Measurements from ENCODE around the gene NUDT17.

NUDT17 gene

DNA sequence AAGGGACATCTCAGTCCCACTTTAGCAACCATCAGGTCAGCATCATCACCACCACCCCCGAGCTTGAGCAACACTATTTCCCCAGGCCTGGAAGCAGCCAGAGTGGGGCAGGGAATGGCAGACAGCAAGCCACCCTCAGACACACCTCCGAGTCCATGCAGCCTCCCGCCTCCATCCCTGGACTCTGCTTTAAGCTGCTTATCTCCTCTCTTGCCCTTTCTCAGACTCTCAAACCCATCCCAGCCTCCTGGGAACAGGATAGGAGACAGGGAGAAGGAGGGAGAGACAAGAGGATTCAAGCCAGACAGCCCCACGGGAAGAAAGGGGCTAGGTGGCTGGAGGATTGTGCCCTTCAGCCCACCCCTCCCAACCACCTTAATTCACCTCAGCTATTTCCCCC is 11.7 kb downstream of the NUDT17 start:
- no peak for DNase-seq (ENCODE audit: low read depth)
- TF ChIP-seq CTCF (conservative IDR thresholded peaks at IDR 0.05; ENCODE audit: low read depth, low read length): no peak
- H3K4me3 ChIP-seq (ENCODE audit: low read length): no peak overlapping the region

GRCh38 chr1:145858238-145858900 is 12.9 kb downstream of the NUDT17 start:
- peak; percentile 18 for TF ChIP-seq CTCF (conservative IDR thresholded peaks at IDR 0.05; ENCODE audit: low read depth, low read length)
- no peak for DNase-seq (ENCODE audit: low read depth)
- H3K4me3 ChIP-seq (ENCODE audit: low read length): peak overlapping the region; percentile 74

- DNase-seq (ENCODE audit: low read depth): peak; percentile 75
- TF ChIP-seq CTCF (conservative IDR thresholded peaks at IDR 0.05; ENCODE audit: low read depth, low read length): no peak
- peak within 1 kb of the TSS; percentile 74 for H3K4me3 ChIP-seq (ENCODE audit: low read length)
Measured at GRCh38 chr1:145858901-145859490, 13.6 kb downstream of the NUDT17 start, which contains the start of gene PIAS3. PIAS3 (minus strand) TSS chr1:145859081; CDS start chr1:145858990, 91 bp downstream.

DNA sequence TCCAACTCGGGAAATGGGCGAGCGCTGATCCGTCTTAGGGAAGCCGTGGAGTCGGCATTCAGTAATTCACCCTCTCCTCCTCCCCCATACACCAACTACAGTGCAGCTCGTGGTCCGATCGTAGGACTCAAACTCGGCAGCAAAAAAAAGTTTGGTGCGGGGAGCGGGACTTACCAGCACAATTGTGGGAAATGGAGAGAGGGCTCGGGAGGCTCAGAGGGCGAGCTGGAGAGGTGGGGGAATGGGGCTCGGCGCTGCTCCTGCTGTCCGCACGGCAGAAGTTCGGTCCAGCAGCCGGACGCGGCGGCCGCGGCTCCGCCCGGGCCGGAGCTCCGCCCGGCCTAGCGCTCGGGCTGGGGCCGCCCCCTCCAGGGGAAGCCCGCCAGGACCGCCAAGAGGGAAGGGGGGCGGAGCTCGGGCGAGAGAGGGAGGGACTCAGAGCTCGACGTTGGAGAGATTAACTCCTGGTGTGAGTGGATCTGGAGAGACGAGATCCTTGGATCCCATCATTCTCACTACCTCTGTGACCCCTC is 14.1 kb downstream of the NUDT17 start:
- DNase-seq (ENCODE audit: low read depth): peak; percentile 59
- no peak for TF ChIP-seq CTCF (conservative IDR thresholded peaks at IDR 0.05; ENCODE audit: low read depth, low read length)
- H3K4me3 ChIP-seq (ENCODE audit: low read length): peak overlapping the region; percentile 74

DNA sequence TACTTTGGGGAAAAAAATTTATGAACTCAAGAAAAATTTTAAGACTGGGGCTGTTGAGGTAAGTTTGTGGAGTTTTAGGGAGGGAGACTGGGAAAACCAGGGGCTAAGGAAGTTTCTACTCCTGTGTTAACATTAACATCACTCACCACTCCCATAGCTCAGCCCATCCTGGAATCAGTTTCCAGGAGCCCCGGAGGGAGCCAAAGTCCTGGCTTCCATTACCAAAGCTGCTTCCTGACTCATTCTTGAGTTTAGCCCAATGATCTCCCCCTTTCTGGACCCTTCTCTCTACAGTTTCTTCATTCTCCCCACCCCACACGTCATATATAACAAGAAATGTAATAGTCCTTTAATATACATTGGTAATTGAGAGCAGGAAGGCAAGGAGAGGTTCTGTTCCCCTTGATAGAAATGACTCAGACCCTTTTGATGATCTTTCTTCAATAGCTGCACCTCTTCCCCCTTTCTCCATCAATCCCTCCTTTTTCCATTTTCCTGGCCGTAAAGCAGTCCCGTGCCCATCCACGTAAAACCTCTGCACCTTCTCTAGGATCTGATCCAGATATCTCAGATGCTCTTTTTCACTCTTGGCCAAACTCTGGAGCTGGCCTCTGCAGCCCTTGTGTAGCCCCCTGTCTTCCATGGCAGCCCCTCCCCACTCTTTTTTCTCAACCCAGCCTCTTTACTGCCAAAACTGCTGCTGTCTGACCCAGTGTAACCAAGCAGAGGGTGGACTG is 18.0 kb downstream of the NUDT17 start:
- no peak for TF ChIP-seq CTCF (conservative IDR thresholded peaks at IDR 0.05; ENCODE audit: low read depth, low read length)
- DNase-seq (ENCODE audit: low read depth): no peak
- H3K4me3 ChIP-seq (ENCODE audit: low read length): no peak overlapping the region

DNA sequence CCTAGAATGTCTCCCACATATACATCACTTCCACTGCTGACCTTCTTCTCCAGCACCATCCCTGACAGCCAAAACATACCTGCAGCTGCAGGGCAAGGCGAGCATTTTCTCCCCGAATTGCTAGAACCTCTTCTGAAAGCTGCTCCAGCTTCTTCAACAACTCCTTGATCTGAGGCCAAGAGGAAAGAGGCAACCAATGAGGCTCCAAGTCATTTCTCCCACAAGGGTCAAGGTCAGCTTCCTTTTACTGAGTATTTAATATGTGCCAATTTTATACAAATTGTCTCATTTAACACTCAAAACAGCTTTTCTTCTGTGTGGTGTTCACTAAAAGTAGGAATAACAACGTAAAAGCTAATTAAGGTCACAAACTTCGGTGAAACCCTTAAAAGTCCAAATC is 22.8 kb downstream of the NUDT17 start:
- no peak for DNase-seq (ENCODE audit: low read depth)
- no peak for TF ChIP-seq CTCF (conservative IDR thresholded peaks at IDR 0.05; ENCODE audit: low read depth, low read length)
- H3K4me3 ChIP-seq (ENCODE audit: low read length): no peak overlapping the region
